Stimulated activated CD8-positive, alpha-beta memory T cell treated with anti-CD3 and anti-CD28 coated beads, Interleukin-12 subunit alpha, Interleukin-12 subunit beta, amount 100 ng/mL, for 24 hours (primary cell): ENCODE results near the gene STRIP2.
A peak's percentile ranks its signal among the peaks of the same experiment; 100 is the strongest.
"Not testable (repeated sequence)": the region's sequence is repeated elsewhere in the genome, so short reads cannot be mapped to it uniquely, and the experiment has no call there.

Source experiments
- DNase-seq: peaks from one replicate; pipeline ENCODE4 v3.0.0-alpha.2; 2020; ENCODE audit errors: extremely low read depth

Gene STRIP2

GRCh38 chr7:129433847-129434674 is at the start of gene STRIP2:
TSS of gene STRIP2 (plus strand) at chr7:129434432. CDS start at chr7:129434473, 41 bp downstream.
- DNase-seq: peak; percentile 93

- no peak for DNase-seq
Observed at GRCh38 chr7:129385116-129385515, 49.1 kb upstream of the STRIP2 start.

GRCh38 chr7:129385598-129385997 is 48.6 kb upstream of the STRIP2 start:
- DNase-seq: no peak

GRCh38 chr7:129386506-129386905 is 47.7 kb upstream of the STRIP2 start:
- DNase-seq: no peak

- no peak for DNase-seq
Observed at GRCh38 chr7:129387537-129387936, 46.7 kb upstream of the STRIP2 start.

- no peak for DNase-seq
Observed at GRCh38 chr7:129388333-129389098, 45.7 kb upstream of the STRIP2 start.

- DNase-seq: no peak
Observed at GRCh38 chr7:129389829-129390228, 44.4 kb upstream of the STRIP2 start.

- DNase-seq: no peak
Observed at GRCh38 chr7:129390314-129390713, 43.9 kb upstream of the STRIP2 start.

GRCh38 chr7:129391546-129392171 is 42.6 kb upstream of the STRIP2 start:
- no peak for DNase-seq

GRCh38 chr7:129393255-129393654 is 41.0 kb upstream of the STRIP2 start:
- no peak for DNase-seq

GRCh38 chr7:129394101-129394500 is 40.1 kb upstream of the STRIP2 start:
- no peak for DNase-seq

- DNase-seq: no peak
Observed at GRCh38 chr7:129394982-129395914, 39.0 kb upstream of the STRIP2 start.

GRCh38 chr7:129401228-129401966 is 32.8 kb upstream of the STRIP2 start:
- DNase-seq: no peak

GRCh38 chr7:129401967-129402860 is 32.0 kb upstream of the STRIP2 start:
- DNase-seq: no peak

GRCh38 chr7:129405527-129405926 is 28.7 kb upstream of the STRIP2 start:
- DNase-seq: no peak

GRCh38 chr7:129410238-129410637 is 24.0 kb upstream of the STRIP2 start:
- DNase-seq: not testable (repeated sequence)

GRCh38 chr7:129412501-129412900 is 21.7 kb upstream of the STRIP2 start:
- DNase-seq: no peak

GRCh38 chr7:129417073-129417472 is 17.2 kb upstream of the STRIP2 start:
- DNase-seq: no peak

- no peak for DNase-seq
Observed at GRCh38 chr7:129421717-129422250, 12.4 kb upstream of the STRIP2 start.
